HG03095 (cell line): ENCODE data around the gene VSIG10L.

Experiments
- ATAC-seq: cut with Tn5 transposase; IDR thresholded peaks from one replicate; pipeline ENCODE4 v1.9.1; 2021; ENCODE audit warnings: moderate library complexity; ENCODE audit not compliant: unreplicated experiment

VSIG10L gene

GRCh38 chr19:51318687-51319648 is 23.0 kb downstream of the VSIG10L start:
- ATAC-seq, result no peak

DNA sequence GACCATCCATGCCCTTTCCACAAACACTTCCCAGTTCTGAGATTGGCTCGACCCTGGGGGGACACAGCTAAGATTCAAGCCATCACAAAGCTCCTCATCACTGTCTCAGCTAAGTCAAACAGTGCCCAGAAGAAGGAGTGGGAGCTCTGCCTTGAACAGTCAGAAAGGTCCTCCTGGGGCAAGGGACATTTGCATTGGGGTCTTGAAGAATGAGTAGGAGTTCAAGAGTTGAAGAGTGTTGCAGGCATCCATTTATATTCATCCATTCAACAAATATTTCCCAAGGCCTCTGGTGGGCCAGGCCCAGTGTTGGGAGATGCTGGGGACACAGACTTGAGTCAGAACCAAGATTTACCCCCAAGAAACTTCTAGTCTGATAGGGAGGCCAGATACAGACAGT is 24.0 kb downstream of the VSIG10L start:
- ATAC-seq, result no peak

DNA sequence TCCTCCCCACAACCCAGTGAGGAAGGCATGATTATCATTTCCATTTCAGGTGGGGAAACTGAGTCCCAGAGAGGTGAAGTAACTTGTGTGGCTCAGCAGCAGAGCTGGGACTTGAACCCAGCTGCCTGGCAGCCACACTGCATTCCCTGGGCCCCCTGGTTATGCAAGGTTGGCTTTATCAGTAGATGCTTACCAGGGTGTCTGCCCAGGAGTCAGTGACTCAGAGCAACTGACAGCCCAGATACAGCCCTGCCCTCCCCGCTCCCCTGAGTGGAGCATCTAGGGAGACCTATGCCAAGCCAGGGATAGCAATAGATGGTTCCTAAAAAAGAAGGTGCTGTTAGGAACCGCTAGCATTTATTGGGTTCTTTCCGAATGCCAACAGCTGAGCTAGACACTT is 24.6 kb downstream of the VSIG10L start:
- ATAC-seq, result no peak

DNA sequence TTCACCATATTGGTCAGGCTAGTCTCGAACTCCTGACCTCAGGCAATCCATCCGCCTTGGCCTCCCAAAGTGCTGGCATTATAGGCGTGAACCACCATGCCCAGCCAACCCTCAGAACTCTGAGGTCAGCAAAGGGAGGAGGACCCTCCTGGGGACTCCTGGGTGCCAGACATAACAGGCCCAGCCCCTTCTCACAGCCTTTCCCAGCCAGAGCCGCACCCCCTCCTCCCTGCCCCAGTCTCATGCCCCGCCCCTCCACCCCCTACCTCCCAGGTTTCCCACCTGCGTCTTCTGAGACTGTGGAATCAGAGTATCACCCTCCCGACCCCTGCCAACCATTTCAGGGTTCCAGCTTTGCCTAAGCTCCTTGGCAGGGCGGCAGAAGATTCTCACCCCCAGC is 25.3 kb downstream of the VSIG10L start:
- no peak for ATAC-seq

DNA sequence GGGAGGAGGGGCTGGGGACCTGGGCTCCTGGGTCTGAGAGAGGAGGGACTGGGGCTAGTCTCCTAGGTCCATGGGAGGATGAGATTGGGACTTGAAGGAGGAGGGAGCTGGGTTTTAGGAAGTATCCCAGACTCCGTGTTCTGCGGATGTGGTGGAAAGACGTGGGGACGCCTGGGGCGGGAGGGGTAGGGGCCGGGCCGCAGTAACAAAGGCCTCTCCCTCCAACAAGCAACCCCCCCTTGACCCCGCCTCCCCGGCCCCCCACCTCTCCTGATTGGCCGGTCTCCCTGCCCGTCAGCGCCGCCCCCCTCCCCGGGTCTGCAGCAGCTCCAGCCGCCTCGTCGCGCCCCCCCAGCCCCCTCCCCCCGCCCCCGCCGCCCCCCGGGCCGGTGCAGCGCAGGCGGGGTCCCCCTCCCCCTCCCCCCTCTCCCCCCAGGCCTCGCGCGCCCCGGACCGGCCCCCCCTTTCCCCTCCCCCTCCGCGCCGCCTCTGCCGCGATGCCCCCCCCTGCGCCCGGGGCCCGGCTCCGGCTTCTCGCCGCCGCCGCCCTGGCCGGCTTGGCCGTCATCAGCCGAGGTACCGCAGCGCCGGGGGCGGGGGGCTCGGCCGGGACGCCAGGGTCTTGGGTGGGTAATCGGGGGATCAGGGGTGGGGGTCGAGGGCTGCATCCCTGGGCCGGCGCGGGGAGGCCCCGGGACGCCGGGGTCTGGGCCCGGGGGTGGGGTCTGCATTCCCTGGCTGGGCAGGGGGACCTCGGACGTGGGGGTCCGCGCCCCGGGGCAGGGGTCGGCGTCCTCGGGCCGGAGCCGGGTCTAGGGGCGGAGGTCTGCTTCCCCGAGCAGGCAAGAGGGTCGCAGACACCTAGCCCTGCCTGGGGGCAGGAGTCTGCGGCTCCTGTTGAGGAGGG is 30.3 kb downstream of the VSIG10L start, which contains the start of gene IGLON5:
TSS of gene IGLON5 (plus strand) at position 294 of the 907 bp plus-strand sequence. CDS start at position 498, 204 bp downstream.
- no peak for ATAC-seq

- no peak for ATAC-seq
Observed at GRCh38 chr19:51305479-51305878, 36.5 kb downstream of the VSIG10L start.

DNA sequence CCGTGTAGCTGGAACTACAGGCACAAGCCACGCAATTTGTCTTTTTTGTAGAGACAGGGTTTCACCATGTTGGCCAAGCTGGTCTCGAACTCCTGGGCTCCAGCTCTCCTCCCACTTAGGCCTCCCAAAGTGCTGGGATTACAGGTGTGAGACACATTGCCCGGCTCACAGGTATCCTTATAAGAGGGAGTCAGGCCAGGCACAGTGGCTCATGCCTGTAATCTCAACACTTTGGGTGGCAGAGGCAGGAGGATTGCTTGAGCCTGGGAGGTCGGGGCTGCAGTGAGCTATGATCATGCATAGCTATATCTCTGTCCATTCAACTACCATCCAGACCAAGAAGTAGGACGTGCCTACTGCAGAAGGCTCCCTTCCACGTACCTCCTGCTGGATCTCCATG is 40.7 kb downstream of the VSIG10L start:
- no peak for ATAC-seq

DNA sequence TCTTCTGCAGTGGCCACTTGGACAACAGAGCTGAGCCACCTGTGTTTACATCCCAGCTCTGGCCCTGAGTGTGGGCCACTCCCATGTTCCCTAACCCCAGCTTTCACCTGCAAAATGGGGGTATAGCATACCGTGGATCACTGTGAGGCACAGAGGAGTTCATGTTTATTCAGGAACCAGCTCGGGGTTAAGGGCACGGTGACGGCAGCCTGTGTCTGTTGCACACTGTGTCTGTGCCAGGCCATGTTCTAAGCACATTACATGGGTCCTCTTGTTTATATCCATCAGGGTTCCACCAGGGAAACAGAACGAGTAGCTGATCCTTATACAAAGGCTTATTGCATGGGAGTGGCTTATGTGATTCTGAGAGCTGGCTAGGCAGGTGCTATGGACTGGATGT is 44.5 kb downstream of the VSIG10L start:
- no peak for ATAC-seq

- ATAC-seq, result no peak
Observed at GRCh38 chr19:51296336-51297093, 45.4 kb downstream of the VSIG10L start.

DNA sequence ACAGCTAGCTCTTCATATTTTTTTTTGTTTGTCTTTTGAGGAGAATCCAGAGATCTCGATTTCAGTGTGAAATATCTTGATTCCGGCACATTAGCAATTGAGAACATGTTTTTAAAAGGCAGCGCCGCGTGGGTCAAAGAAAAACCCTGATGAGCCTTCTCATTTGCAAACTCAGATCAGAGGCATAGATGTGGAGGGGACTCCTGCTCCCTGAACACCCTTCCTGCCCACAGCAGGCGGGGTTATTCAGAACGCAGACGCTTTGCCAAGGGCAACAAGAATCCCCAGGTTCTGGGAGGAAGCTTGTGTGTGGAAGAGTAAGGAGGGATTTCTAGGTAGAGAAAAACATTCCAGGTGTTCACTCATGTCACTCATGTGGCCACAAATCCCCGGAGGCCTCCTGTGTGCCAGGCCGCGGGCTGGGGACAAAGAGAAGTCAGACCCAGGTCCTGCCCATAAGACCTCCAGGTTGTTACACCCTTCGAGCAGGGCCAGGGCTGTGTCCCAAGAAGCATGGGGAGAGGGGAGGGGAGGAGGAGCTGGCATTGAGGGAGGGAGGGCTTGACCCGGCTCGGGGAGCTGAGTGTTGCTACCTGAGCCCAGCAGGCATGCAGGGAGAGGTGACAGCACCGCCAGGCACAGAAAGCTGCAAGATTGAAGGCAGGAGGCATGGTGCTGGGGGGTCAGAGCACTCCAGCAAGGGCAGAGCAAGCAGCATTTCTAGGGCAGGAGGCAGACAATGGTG is 46.4 kb downstream of the VSIG10L start:
- no peak for ATAC-seq

DNA sequence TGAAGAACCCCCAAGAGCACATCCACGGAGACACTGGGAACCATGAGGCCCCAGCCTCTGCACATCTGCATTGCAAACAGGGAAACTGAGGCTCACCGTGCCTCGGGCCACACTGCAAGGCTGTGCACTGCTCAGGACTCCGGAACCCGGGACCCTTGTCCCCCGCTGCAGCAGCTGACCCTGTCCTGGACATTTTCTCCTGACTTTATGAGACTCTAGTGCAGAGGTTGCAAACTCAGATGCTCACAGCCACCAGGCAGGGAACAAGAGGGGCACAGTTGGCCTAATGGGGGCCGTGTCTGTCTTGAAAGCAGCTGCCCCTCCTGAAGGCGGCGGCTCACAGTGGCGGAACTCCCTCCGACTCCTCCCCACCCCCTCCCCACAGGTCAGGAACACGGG is 47.0 kb downstream of the VSIG10L start:
- no peak for ATAC-seq

GRCh38 chr19:51294211-51294976 is 47.5 kb downstream of the VSIG10L start:
- ATAC-seq, result no peak

- no peak for ATAC-seq
Observed at GRCh38 chr19:51293571-51294210, 48.2 kb downstream of the VSIG10L start.

DNA sequence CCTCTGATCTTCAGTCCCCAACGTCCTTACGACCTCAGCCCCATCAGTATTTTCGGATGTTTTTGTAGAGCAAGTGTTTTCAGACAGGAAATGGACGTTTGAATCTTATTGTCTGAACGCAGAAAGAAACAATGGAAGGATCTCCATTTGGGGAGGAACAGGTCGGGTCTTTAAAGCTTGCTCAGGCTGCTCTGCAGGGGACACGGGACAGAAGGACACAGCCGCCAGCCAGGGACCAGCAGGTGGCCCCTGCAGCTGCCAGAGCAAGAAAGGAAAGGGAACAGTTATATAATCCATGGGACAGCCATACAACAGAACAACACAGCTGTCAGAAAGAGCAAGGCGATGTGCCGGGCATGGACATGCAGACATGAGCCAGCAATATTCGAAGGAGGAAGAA is 49.0 kb downstream of the VSIG10L start:
- no peak for ATAC-seq

DNA sequence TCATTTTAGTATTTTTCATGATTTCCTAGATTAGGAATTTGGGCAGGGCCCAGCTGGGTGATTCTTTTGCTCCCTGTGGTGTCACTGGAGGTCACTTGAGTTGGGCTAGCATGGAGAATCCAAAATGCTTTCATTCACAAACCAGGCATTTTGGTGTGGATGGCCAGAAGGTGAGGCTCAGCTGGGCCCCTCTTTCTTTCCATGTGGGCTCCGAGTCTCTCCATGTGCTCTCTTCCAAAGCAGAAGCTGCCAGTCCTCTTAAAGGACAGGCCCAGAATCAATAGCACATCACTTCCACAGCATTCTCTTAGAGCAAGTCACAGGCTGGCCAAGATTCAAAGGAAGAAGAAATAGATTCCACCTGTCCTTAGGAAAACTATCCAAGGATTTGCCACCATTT is 52.3 kb downstream of the VSIG10L start:
- no peak for ATAC-seq

GRCh38 chr19:51285682-51286081 is 56.3 kb downstream of the VSIG10L start:
- ATAC-seq, result no peak

DNA sequence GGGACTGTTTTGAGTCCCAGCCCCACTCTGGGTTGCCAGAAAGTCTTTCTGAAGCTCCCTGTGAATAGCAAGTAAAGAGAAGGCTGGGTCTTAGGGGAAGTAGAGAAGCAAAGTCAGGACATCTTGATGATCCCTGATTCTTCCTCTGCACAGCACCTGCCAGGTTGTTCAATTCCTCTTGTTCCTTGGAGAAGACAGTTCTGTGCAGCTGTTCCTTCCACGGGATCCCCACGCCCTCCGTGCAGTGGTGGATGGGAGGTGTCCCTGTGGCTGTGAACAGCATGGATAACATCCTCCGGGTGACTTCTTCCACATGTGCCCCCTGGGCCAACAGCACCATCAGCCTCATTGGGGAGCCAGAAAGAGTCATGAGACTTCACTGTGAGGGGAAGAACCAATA is 59.6 kb downstream of the VSIG10L start:
- ATAC-seq, result no peak
